Cardiac fibroblast (primary cell): ENCODE results near the gene MAPK8IP2.

Experiments
- DNase-seq, 2 donors: peaks; one replicate each; pipeline versions ENCODE4 v3.0.0 to v3.0.0-alpha.2; 2010; ENCODE audit warnings: low read depth in 2 of 2
- H3K4me3 ChIP-seq, 2 donors: replicated peaks in 1 of 2; 1 replicate in 1 of 2; 2 replicates in 1 of 2; pipeline ENCODE4 v1.5.1; 2011; ENCODE audit warnings: low read depth in 2 of 2, low read length in 2 of 2, mild to moderate bottlenecking in 2 of 2, moderate library complexity in 1 of 2
- TF ChIP-seq, protein P1 (sequence below): IDR thresholded peaks from one replicate; pipeline ENCODE4 v1.5.1; 2011; ENCODE audit warnings: low read depth, mild to moderate bottlenecking, low read length, inconsistent platforms

MAPK8IP2 gene

DNA sequence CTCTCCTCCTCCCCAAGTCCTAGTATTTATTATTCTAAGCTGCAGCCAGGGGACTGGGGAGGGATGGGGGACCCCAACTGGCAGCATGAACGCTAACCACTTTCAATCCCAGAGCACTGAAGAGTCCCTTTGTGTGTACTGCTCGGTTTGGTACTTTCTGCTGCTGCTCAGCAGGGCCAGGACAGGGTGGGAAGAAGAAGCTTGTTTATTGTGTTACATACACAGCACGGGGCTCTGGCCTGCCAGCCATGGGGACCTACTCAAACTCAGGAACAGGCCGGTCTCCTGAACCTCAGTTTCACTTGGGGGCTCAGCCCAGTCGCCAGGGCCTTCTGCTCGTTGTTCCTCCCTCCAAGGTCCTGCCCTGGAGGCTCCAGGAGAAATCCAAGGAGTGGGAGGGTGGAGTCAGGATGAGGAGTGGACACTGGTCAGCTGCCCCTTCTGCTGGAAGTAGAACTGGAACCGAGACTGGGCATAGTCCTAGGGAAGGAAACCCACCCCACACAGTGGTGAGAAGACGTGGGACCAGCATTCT lies 21.8 kb upstream of the MAPK8IP2 start:
- H3K4me3 ChIP-seq = no peak overlapping the region
- DNase-seq = no peak
- TF ChIP-seq, protein P1, sequence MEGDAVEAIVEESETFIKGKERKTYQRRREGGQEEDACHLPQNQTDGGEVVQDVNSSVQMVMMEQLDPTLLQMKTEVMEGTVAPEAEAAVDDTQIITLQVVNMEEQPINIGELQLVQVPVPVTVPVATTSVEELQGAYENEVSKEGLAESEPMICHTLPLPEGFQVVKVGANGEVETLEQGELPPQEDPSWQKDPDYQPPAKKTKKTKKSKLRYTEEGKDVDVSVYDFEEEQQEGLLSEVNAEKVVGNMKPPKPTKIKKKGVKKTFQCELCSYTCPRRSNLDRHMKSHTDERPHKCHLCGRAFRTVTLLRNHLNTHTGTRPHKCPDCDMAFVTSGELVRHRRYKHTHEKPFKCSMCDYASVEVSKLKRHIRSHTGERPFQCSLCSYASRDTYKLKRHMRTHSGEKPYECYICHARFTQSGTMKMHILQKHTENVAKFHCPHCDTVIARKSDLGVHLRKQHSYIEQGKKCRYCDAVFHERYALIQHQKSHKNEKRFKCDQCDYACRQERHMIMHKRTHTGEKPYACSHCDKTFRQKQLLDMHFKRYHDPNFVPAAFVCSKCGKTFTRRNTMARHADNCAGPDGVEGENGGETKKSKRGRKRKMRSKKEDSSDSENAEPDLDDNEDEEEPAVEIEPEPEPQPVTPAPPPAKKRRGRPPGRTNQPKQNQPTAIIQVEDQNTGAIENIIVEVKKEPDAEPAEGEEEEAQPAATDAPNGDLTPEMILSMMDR = no peak

DNA sequence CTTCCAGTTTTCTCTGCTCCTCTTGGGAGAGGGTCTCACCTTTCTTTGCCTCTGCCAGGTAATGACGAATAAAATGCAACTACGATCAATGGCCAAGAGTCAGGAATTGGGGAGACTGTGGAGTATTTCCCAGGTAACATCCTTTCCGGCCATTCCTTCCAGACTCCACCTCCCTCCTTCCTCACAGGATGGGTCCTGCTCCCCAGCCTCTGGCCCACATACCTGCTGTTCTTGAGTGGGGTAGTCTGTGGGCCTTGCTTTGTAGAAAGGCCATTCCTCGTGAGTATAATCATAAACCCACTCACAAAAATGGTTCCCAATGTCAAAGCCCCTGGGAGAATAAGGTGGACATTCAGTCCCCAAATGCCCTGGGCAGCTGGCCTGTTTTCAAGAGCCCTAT lies 20.8 kb upstream of the MAPK8IP2 start:
- no peak overlapping the region for H3K4me3 ChIP-seq
- TF ChIP-seq, protein P1 = no peak

DNA sequence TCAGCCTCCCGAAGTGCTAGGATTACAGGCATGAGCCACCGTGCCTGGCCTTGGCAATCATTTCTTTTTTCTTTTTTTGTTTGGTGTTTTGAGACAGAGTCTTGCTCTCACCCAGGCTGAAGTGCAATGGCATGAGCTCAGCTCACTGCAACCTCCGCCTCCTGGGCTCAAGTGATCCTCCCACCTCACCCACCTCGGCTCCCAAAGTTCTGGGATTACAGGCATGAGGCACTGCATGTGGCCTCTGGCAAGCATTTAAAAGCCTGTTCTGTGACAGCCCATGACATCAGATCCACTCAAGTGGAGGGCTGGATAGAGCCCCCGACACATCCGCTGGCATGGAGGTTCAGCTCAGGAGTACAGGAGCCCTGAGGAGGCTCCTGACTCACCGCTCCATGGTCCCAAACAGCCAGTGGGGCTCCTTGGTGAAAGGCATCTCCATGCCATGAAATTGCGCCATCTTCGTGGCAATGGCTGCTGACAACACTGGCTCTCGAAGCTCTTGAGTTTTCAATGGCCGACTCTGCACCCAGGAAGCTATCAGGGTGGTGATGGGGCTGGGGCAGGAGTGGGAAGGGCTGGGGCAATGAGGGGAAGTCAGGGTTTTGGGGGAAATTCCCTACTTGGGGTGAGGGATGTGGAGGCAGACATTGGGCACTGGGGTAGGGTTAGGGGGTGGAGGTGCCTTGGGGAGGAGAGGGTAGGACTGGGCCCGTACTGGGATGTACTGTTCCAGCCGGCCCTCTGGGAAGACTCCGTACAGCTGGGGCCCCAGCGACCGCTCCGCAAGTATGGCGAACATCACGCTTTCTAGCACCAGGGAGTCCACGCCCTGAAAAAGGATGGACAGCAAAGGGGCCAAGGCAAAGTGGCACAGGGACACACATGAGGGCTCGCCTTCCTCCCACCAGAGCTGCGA lies 19.3 kb upstream of the MAPK8IP2 start:
- H3K4me3 ChIP-seq = peak overlapping the region; percentile 83 to 84
- TF ChIP-seq, protein P1 = no peak
- DNase-seq = no peak

More for the DNA sequence above, 20.8 kb upstream of the MAPK8IP2 start:
- DNase-seq = no peak

DNA sequence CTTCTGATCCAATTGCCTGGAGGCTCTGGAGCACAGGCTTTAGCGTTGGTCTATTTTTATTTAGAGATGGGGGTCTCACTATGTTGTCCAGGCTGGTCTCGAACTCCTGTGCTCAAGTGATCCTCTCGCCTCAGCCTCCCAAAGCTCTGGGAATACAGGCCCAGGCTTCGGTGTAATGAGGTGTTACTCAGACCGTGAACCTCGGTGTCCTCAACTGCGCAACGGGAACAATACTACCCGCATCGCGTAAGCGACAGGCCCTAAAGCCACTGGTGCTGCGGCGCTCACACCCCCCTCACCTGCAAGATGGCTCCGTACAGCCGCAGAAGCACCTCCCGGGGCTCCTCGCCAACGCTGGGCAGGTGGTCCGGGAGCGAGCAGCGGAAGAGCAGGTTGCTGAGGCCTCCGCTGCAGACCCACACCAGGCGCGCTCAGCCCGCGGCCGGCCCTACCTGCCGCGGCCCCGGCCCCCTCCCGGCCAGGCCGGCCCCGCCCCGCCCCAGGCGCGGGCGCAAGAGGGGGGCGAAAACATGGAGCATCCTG lies 18.6 kb upstream of the MAPK8IP2 start:
- H3K4me3 ChIP-seq = peak overlapping the region; percentile 83 to 84
- TF ChIP-seq, protein P1 = no peak
- DNase-seq = peak; percentile 11 to 26

DNA sequence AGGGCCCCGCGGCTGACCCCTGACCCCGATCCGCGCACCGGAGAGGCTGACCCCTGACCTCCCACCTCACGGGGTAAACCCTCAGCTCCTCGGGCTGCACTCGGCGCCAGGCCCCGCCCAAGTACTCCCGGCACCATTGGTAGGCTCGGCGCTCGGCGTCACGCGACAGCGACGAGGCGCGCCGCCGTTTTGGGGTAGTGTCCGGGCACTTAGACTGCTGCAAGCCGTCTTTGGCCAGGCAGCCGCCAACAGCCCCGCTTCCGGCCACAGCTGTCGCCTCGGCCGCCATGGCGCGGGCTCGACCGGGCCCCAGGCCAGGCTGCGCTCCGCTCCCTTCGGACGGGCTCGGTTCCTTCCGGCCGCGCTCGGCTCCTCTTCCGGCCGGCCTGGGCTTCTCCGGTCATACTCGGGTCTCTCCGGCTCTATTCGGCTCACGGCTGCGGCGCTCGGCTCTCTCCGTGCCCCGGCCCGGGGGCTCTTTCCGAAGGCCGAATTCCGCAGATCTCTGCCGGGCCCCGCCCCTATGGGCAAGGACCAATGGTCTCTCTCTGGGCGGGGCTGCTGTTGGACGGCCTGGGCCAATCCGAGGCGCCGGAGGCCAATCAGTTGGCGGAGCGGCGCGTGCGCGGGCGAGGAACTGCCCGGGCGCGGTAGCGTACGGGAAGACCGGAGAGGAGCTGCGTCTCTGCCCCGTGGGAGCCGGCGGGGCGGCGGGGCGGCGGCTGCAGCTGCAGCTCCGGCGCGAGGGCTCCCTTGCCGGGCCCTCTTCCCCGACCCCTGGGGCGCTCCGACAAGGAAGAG lies 17.9 kb upstream of the MAPK8IP2 start, which contains the start of gene CHKB:
TSS of gene CHKB (minus strand) at position 357 of the 801 bp plus-strand sequence. CDS start at position 289, 68 bp downstream.
- peak within 1 kb of the TSS; percentile 83 to 84 for H3K4me3 ChIP-seq
- TF ChIP-seq, protein P1 = no peak
- DNase-seq = peak; percentile 97 to 98

DNA sequence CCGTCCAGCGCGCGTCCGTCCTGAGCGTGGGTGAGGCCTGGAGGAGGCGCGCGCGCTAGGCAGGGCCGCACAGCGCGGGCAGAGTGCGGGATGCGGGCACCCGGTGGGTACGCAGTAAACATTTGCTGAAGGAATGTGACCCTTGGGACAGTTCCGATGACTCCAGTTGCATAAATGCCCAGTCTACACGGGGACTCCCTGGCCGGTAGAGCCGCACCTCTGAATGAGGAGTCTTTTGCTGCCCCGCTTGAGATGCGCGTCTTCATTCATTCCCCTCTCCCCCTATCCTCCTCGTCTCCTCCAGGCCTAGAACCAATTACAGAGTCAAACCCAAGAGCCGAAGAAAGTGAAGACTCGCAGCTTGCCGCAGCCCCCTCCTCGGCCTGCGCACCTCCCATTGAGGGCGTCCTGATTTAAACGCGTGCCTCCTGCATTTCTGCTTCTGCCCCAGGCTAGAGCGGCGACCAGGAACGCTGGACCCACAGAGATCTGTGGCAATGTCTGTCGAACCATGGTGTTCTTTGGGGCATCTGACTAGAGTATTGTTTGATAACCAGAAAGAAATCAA lies 17.2 kb upstream of the MAPK8IP2 start:
- no peak for DNase-seq
- H3K4me3 ChIP-seq = peak overlapping the region; percentile 54 to 84
- TF ChIP-seq, protein P1 = no peak
